ENCODE results near the gene KRTAP1-5. TPM values are rescaled to one million over a fixed set of nuclear protein-coding genes. Genes with fewer than 3 reads are reported as not detected.

KRTAP1-5 gene
- total and polyA plus RNA-seq, 2 donors (not counting 3 experiments of a cell fraction or from before 2014, with no cell fraction given) = not detected

GRCh38 chr17:41063449-41063848 lies 36.4 kb upstream of the KRTAP1-5 start:
- H3K9ac ChIP-seq (replicated peaks; ENCODE audit: extremely low read depth, insufficient read depth, low read length) = no peak overlapping the region
- H3K9me1 ChIP-seq (replicated peaks; ENCODE audit: control insufficient read depth, extremely low read depth, insufficient read depth, low read length) = no peaks in the 10 kb centered on the region
- no peak overlapping the region for H3K4me2 ChIP-seq (ENCODE audit: insufficient read depth, low read length)
- POLR2A ChIA-PET = no interaction called here
- FAIRE-seq (no peak), DNase-seq (ENCODE audit: low read depth, low spot score) (no peak)
- no TSS peak for BruUV-seq (replicated peaks)
- H3K27me3 ChIP-seq (ENCODE audit: control insufficient read depth in 2 of 2, insufficient read depth in 2 of 2, low read length in 2 of 2) = peaks cover 6 to 12% of the 10 kb centered on the region in 2 experiments
- H3K4me1 ChIP-seq (ENCODE audit: control insufficient read depth, extremely low read depth, insufficient read depth, low read length) = no peaks in the 10 kb centered on the region
- no peak overlapping the region for H3K27ac ChIP-seq (ENCODE audit: insufficient read depth, low read depth, low read length)
- H3K9me3 ChIP-seq (replicated peaks; ENCODE audit: control insufficient read depth, insufficient read depth, low read length) = no peaks in the 10 kb centered on the region
- no peak overlapping the region for H2AFZ ChIP-seq (ENCODE audit: low read depth, low read length)
- no peak for TF ChIP-seq CTCF (IDR thresholded peaks at IDR 0.05; ENCODE audit: extremely low read depth in 1 of 2, insufficient read depth in 1 of 2, low read depth in 1 of 2, low read length in 2 of 2)
- TF ChIP-seq GATA2 (IDR thresholded peaks at IDR 0.05; ENCODE audit: insufficient read depth, insufficient read length, low read depth, low read length) = no peak
- TF ChIP-seq EZH2 (IDR thresholded peaks at IDR 0.05; ENCODE audit: borderline replicate concordance, low read depth, low read length, severe bottlenecking) = no peak
- TF ChIP-seq POLR2AphosphoS5 (IDR thresholded peaks at IDR 0.05; ENCODE audit: insufficient read depth, low read depth, low read length) = no peak
- no peak for TF ChIP-seq FOS (IDR thresholded peaks at IDR 0.05; ENCODE audit: borderline replicate concordance, insufficient read depth, low read length)
- no peak for TF ChIP-seq POLR2A (IDR thresholded peaks at IDR 0.05; ENCODE audit: low read depth, low read length)
- TF ChIP-seq MAX (IDR thresholded peaks at IDR 0.05; ENCODE audit: insufficient read depth, insufficient read length) = no peak
- TF ChIP-seq JUN (IDR thresholded peaks at IDR 0.05; ENCODE audit: borderline replicate concordance, insufficient read depth, insufficient read length, low read depth) = no peak
- no peak for TF ChIP-seq MYC (IDR thresholded peaks at IDR 0.05; ENCODE audit: low read depth, low read length)
- H4K20me1 ChIP-seq (replicated peaks; ENCODE audit: control insufficient read depth, extremely low read depth, insufficient read depth, low read length) = no peaks in the 10 kb centered on the region
- no peaks in the 10 kb centered on the region for H3K36me3 ChIP-seq (ENCODE audit: control insufficient read depth in 2 of 2, extremely low read depth in 1 of 2, insufficient read depth in 2 of 2, low read length in 2 of 2)
- no peaks in the 10 kb centered on the region for H3K79me2 ChIP-seq (ENCODE audit: control insufficient read depth, insufficient read depth, low read length)
- intact Hi-C loops (cut with micrococcal nuclease) = no loop called here
- H3K4me3 ChIP-seq (replicated peaks in 1 of 3; ENCODE audit: insufficient read depth in 1 of 3, low read depth in 1 of 3, low read length in 3 of 3) = no peak overlapping the region
- CTCF ChIA-PET = no interaction called here
- dilution Hi-C loops (cut with MboI; ENCODE audit: extremely low pct_ligation_motif_present, low sequenced_read_pairs) = no loop called here

Data from endothelial cell of umbilical vein (primary cell).